ENCODE measurements around the gene MINK1. TPM values are rescaled to one million over a fixed set of nuclear protein-coding genes. Genes with fewer than 3 reads are reported as not detected.

Gene MINK1
- total RNA-seq, 6 experiments from 2014 or later: 68.5 to 82.4 (median 71.6) TPM

DNA sequence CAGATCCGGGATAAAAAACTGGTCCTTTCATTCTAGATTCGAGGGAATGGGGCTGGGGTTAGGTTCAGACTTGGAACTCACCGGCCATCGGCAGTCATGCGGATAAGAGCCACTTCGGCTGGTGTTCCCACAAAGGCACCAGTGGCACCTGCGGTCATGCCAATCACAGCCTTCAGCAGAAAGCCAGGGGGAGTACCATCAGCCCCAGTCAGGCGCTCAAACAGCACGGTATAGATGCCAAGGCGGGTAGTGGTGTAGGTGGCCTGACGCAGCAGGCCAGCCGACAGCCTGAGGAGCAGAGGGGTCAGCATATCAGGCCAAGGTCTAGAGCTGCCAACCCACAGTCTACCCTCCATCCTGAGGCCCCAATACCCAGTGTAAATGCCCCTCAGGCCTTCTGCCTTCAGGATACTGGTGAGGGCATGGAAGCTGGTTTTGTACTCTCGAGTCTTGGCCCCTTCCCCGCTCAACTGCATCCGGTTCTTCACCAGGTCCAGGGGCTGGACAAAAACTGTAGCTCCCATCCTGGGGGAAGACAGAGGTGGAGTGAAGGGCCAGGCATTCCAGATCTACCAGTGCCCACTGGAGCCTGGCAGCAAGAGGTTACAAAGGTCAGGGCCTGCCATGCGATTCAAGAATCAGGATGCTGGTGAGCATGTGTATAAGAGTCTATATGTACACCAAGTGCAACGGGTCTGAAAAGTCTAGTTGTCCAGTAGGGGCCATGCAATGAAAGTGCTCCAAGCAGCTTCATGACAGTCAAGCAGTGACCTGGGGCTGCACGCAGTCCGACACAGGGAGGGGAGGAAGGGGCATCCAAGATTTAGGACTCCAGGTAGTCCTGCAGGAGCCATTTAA, 105.8 kb downstream of the MINK1 start:
- H3K4me1 Mint-ChIP-seq (ENCODE audit: low read depth): peaks cover 51% of the 10 kb centered on the region
- peak overlapping the region; percentile 95 for H3K4me3 Mint-ChIP-seq
- peaks cover 8% of the 10 kb centered on the region for H3K27me3 Mint-ChIP-seq (ENCODE audit: insufficient read depth)
- TF ChIP-seq, protein P1, sequence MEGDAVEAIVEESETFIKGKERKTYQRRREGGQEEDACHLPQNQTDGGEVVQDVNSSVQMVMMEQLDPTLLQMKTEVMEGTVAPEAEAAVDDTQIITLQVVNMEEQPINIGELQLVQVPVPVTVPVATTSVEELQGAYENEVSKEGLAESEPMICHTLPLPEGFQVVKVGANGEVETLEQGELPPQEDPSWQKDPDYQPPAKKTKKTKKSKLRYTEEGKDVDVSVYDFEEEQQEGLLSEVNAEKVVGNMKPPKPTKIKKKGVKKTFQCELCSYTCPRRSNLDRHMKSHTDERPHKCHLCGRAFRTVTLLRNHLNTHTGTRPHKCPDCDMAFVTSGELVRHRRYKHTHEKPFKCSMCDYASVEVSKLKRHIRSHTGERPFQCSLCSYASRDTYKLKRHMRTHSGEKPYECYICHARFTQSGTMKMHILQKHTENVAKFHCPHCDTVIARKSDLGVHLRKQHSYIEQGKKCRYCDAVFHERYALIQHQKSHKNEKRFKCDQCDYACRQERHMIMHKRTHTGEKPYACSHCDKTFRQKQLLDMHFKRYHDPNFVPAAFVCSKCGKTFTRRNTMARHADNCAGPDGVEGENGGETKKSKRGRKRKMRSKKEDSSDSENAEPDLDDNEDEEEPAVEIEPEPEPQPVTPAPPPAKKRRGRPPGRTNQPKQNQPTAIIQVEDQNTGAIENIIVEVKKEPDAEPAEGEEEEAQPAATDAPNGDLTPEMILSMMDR (IDR thresholded peaks at IDR 0.05): no peak
- H3K36me3 Mint-ChIP-seq (ENCODE audit: low read depth): peaks cover 37% of the 10 kb centered on the region
- H3K27ac Mint-ChIP-seq: peak overlapping the region; percentile 100
- no peaks in the 10 kb centered on the region for H3K9me3 Mint-ChIP-seq
- no peak for DNase-seq

DNA sequence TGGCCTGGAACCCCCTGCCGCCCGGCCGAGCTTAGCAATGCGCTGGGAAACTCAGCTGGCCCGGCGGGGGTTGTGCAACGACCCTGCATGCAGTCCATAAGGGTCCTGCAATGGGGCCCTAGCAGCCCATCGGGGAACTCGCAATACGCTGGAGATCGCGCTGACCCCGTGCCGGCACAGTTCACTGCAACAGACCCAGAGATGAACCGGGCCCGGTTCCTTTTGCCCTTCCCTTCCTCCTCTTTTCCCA, 106.3 kb downstream of the MINK1 start:
- no peak for DNase-seq
- H3K27me3 Mint-ChIP-seq (ENCODE audit: insufficient read depth): peaks cover 6% of the 10 kb centered on the region
- no peaks in the 10 kb centered on the region for H3K9me3 Mint-ChIP-seq
- peaks cover 51% of the 10 kb centered on the region for H3K4me1 Mint-ChIP-seq (ENCODE audit: low read depth)
- H3K36me3 Mint-ChIP-seq (ENCODE audit: low read depth): peaks cover 43% of the 10 kb centered on the region
- H3K27ac Mint-ChIP-seq: peak overlapping the region; percentile 100
- TF ChIP-seq, protein P1 (IDR thresholded peaks at IDR 0.05): no peak; the same call in 1 of the 2 replicates
- H3K4me3 Mint-ChIP-seq: peak overlapping the region; percentile 95

DNA sequence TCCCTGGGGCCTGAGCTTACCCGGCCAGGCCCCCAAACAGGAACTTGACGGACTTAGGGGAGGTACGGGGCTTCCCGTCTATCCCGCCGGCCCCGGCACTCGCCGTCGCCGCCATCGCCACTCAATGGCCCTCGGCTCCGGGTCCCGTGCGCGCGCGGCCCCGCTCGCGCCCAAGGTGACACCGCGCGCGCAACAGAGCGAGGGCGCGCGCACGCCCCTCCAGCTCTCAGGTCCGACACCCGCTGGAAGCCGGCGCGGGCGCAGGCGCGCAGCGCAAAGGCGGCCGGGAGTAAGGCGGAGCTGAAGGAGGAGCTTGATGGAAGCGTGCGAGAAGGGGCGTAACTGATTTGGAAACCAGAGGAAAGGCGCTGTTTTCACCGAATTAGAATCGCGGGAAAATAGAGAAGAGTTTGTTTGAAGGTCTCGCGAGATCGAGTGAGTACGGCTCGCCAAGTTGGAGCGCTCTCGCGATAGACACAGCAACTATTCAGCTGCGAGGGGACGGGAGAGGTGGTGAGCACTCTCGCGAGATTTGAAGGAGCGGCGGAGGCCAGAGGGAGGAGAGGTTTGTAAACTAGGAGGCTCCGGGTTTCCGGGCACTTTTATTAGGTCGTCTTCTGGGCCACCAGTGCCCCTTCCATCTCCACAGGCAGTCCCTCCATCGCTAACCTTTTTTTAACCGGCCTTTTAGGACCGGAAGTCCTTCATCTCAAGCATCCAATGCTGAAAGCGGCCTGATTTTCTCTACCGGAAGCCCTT, 106.8 kb downstream of the MINK1 start, which contains the start of the genes RNF167 and SLC25A11:
TSS of gene RNF167 (plus strand) at position 473 of the 759 bp plus-strand sequence. CDS start 642 bp downstream, outside the sequence.
TSS of gene SLC25A11 (minus strand) at position 251 of the 759 bp plus-strand sequence. CDS start at position 115, 136 bp downstream.
- H3K4me1 Mint-ChIP-seq (ENCODE audit: low read depth): peaks cover 53% of the 10 kb centered on the region
- TF ChIP-seq, protein P1 (IDR thresholded peaks at IDR 0.05): no peak
- peak within 1 kb of the TSS; percentile 100 for H3K27ac Mint-ChIP-seq
- peak within 1 kb of the TSS; percentile 95 for H3K4me3 Mint-ChIP-seq
- peaks cover 6% of the 10 kb centered on the region for H3K27me3 Mint-ChIP-seq (ENCODE audit: insufficient read depth)
- no peaks in the 10 kb centered on the region for H3K9me3 Mint-ChIP-seq
- H3K36me3 Mint-ChIP-seq (ENCODE audit: low read depth): peaks cover 48% of the 10 kb centered on the region
- DNase-seq: peak; percentile 100

DNA sequence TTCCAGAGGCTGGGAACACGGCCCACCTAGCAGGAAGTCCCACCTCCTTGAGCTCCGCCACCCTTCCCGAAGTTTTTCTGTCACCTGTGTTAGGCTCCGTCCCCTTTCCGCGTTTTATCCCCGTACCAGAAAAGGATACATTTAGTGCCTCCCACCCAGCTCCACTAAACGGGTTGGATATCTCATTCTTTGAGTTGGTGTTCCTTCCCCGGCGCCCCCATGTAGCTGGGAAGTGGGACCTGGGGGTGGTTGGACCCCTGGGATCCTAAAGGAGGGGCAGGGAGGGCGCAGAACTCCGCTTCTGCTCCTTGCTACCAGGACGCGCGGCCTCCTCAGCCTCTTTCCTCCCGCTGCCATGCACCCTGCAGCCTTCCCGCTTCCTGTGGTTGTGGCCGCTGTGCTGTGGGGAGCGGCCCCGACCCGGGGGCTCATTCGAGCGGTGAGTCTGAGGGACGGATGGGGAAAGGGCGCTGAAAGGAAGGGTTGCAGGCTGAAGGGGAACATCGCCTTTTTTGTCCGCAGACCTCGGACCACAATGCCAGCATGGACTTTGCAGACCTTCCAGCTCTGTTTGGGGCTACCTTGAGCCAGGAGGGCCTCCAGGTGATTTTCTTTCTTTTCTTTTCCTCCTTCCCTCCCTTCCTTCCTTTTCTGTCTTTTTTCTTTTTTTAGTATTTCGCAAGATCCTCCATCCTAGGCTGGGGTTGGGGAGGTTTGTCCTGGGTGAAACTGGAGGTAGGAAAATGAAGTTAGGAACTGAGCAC, 107.6 kb downstream of the MINK1 start:
- peaks cover 61% of the 10 kb centered on the region for H3K4me1 Mint-ChIP-seq (ENCODE audit: low read depth)
- peaks cover 56% of the 10 kb centered on the region for H3K36me3 Mint-ChIP-seq (ENCODE audit: low read depth)
- peaks cover 9% of the 10 kb centered on the region for H3K27me3 Mint-ChIP-seq (ENCODE audit: insufficient read depth)

DNA sequence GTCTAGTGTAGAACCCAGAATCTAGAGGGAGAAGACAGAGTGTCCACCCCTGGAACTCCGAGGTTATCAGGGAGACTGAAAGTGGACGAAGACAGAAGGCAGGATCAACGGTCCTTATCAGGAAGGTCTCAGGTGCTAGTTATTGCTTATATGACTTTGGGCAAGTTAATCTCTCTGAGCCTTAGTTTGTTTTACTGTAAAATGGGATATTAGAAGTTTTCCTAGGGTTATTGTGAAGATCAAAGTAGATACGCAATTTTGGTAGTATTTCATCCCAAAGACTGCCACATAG, 108.1 kb downstream of the MINK1 start:
- Mint-ChIP-seq H3K27ac (peak overlapping the region; percentile 100), H3K36me3 (ENCODE audit: low read depth) (peaks cover 57% of the 10 kb centered on the region), H3K4me3 (peak overlapping the region; percentile 95), H3K9me3 (no peaks in the 10 kb centered on the region), H3K4me1 (ENCODE audit: low read depth) (peaks cover 66% of the 10 kb centered on the region), H3K27me3 (ENCODE audit: insufficient read depth) (peaks cover 11% of the 10 kb centered on the region)
- no peak for DNase-seq
- TF ChIP-seq, protein P1 (IDR thresholded peaks at IDR 0.05): no peak

More for the DNA sequence above, 107.6 kb downstream of the MINK1 start:
- Mint-ChIP-seq H3K9me3 (no peaks in the 10 kb centered on the region), H3K27ac (peak overlapping the region; percentile 100), H3K4me3 (peak overlapping the region; percentile 95)
- TF ChIP-seq, protein P1 (IDR thresholded peaks at IDR 0.05): no peak
- no peak for DNase-seq
